Esophagus squamous epithelium (tissue), 4 donors: ENCODE data around the gene NME9.

Experiments
- POLR2A ChIP-seq, 4 donors: fragments of 450-650 bp; IDR thresholded peaks; one replicate each; pipeline ENCODE4 v1.6.1; 2017; ENCODE audit warnings: antibody characterized with exemption in 4 of 4, mild to moderate bottlenecking in 4 of 4, moderate library complexity in 3 of 4
- TF ChIP-seq, protein P1 (sequence below), 6 experiments: fragments of 450-650 bp in 4 of 6; fragments of 200-600 bp in 2 of 6; sonication (generic) in 2 of 6; IDR thresholded peaks; one replicate each; pipeline ENCODE4 v1.5.1; 2016 to 2019; ENCODE audit warnings: antibody characterized with exemption in 6 of 6, mild to moderate bottlenecking in 4 of 6, moderate library complexity in 4 of 6

DNA sequence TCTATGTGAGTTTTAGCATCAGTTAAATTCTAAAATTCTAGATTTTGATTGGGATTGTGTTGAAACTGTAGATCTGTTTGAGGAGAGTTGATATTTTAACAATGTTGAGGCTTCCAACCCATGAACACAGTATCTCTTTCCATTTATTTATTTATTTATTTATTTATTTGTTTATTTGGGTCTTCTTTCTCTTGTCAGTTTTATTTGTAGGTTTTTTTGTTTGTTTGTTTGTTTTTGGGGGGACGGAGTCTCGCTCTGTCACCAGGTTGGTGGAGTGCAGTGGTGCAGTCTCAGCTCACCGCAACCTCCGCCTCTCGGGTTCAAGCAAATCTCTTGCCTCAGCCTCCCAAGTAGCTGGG lies 44.1 kb upstream of the NME9 start:
- TF ChIP-seq, protein P1, sequence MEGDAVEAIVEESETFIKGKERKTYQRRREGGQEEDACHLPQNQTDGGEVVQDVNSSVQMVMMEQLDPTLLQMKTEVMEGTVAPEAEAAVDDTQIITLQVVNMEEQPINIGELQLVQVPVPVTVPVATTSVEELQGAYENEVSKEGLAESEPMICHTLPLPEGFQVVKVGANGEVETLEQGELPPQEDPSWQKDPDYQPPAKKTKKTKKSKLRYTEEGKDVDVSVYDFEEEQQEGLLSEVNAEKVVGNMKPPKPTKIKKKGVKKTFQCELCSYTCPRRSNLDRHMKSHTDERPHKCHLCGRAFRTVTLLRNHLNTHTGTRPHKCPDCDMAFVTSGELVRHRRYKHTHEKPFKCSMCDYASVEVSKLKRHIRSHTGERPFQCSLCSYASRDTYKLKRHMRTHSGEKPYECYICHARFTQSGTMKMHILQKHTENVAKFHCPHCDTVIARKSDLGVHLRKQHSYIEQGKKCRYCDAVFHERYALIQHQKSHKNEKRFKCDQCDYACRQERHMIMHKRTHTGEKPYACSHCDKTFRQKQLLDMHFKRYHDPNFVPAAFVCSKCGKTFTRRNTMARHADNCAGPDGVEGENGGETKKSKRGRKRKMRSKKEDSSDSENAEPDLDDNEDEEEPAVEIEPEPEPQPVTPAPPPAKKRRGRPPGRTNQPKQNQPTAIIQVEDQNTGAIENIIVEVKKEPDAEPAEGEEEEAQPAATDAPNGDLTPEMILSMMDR (IDR thresholded peaks at IDR 0.05): no peak
- TF ChIP-seq POLR2A (IDR thresholded peaks at IDR 0.05): no peak
